GM12891 (cell line): ENCODE results near the gene STIM1.

Experiments used
- POLR2A ChIP-seq: IDR thresholded peaks from 2 replicates; pipeline ENCODE4 v1.6.1; 2011; ENCODE audit warnings: low read depth, low read length, control low read depth
- POLR2AphosphoS5 ChIP-seq: IDR thresholded peaks from 2 replicates; pipeline ENCODE4 v1.6.1; 2011; ENCODE audit warnings: low read depth, low read length, control low read depth
- TAF1 ChIP-seq: IDR thresholded peaks from 2 replicates; pipeline ENCODE4 v1.6.1; 2011; ENCODE audit warnings: low read depth, low read length, control low read depth

- TF ChIP-seq POLR2A (no peak), TAF1 (no peak), POLR2AphosphoS5 (no peak)
Measured at GRCh38 chr11:3886985-3887384, 31.5 kb downstream of the STIM1 start.
